Activated CD8-positive, alpha-beta T cell treated with anti-CD3 and anti-CD28 coated beads for 36 hours (primary cell): Measurements from ENCODE around the gene FBN1. TPM values are rescaled to one million over a fixed set of nuclear protein-coding genes. Genes with fewer than 3 reads are reported as not detected.

Experiments used
- ATAC-seq: fragments of 200-7000 bp; cut with Tn5 transposase; one replicate; pipeline ENCODE4 v1.10.0; 2021; ENCODE audit warnings: mild to moderate bottlenecking, moderate library complexity
- CTCF ChIA-PET: fragments of 350-600 bp; sonication (Branson Sonifier 250); formaldehyde crosslinking; loops from one replicate; lab custom pipeline; 2021; ENCODE audit warnings: antibody characterized with exemption; lab: Charles Lee
- POLR2A ChIA-PET: fragments of 350-600 bp; sonication (Branson Sonifier 250); formaldehyde crosslinking; loops from one replicate; lab custom pipeline; 2021; ENCODE audit warnings: antibody characterized with exemption; lab: Charles Lee
- DNase-seq: peaks from one replicate; pipeline ENCODE4 v3.0.0-alpha.2; 2020
- H3K27ac Mint-ChIP-seq: one replicate; pipeline ENCODE4 v1.8.0; 2021; ENCODE audit warnings: mild to moderate bottlenecking, mixed read lengths
- H3K27me3 Mint-ChIP-seq: one replicate; pipeline ENCODE4 v1.8.0; 2021; ENCODE audit warnings: mixed read lengths
- H3K36me3 Mint-ChIP-seq: one replicate; pipeline ENCODE4 v1.8.0; 2021; ENCODE audit warnings: low read depth, mixed read lengths
- H3K4me1 Mint-ChIP-seq: one replicate; pipeline ENCODE4 v1.8.0; 2021; ENCODE audit warnings: low read depth, mixed read lengths
- H3K4me3 Mint-ChIP-seq: one replicate; pipeline ENCODE4 v1.8.0; 2021; ENCODE audit warnings: mild to moderate bottlenecking, moderate library complexity, mixed read lengths
- H3K9me3 Mint-ChIP-seq: one replicate; pipeline ENCODE4 v1.8.0; 2021; ENCODE audit warnings: mixed read lengths
- CTCF ChIP-seq: fragments of 200-600 bp; IDR thresholded peaks from one replicate; pipeline ENCODE4 v1.8.0; 2022; ENCODE audit warnings: antibody characterized with exemption, mild to moderate bottlenecking
- intact Hi-C: fragments of 100-400 bp; cut with micrococcal nuclease; formaldehyde crosslinking; loops from one replicate; pipeline ENCODE4 v1.10.0; 2022
- total RNA-seq, 2 experiments: library from RNA; stranded (reverse); gene quantifications; one replicate each; pipeline ENCODE4 v1.2.3, GENCODE V29; 2021

FBN1 gene
- total RNA-seq, 2 experiments from 2014 or later, result 0.38 to 0.49 TPM

GRCh38 chr15:48392356-48392755, 253.2 kb downstream of the FBN1 start:
- CTCF ChIA-PET, result no interaction called here
- H3K9me3 Mint-ChIP-seq, result no peaks in the 10 kb centered on the region

GRCh38 chr15:48391950-48392349, 253.6 kb downstream of the FBN1 start:
- no peaks in the 10 kb centered on the region for H3K4me1 Mint-ChIP-seq
- H3K4me3 Mint-ChIP-seq, result no peak overlapping the region
- H3K27ac Mint-ChIP-seq, result no peak overlapping the region
- no peak for DNase-seq
- no peaks in the 10 kb centered on the region for H3K36me3 Mint-ChIP-seq
- H3K9me3 Mint-ChIP-seq, result no peaks in the 10 kb centered on the region
- no peaks in the 10 kb centered on the region for H3K27me3 Mint-ChIP-seq
- ChIA-PET POLR2A (no interaction called here), CTCF (no interaction called here)
- ATAC-seq, result no peak
- TF ChIP-seq CTCF, result no peak
- intact Hi-C loops, result no loop called here

More at GRCh38 chr15:48392356-48392755, 253.2 kb downstream of the FBN1 start:
- no peaks in the 10 kb centered on the region for H3K4me1 Mint-ChIP-seq
- DNase-seq (no peak), ATAC-seq (no peak)
- no peak overlapping the region for H3K4me3 Mint-ChIP-seq
- no peaks in the 10 kb centered on the region for H3K36me3 Mint-ChIP-seq
- TF ChIP-seq CTCF, result no peak
- no peak overlapping the region for H3K27ac Mint-ChIP-seq
- POLR2A ChIA-PET, result no interaction called here
- no peaks in the 10 kb centered on the region for H3K27me3 Mint-ChIP-seq
- intact Hi-C loops, result no loop called here

- Mint-ChIP-seq H3K36me3 (no peaks in the 10 kb centered on the region), H3K27ac (no peak overlapping the region), H3K4me3 (no peak overlapping the region), H3K4me1 (no peaks in the 10 kb centered on the region), H3K9me3 (no peaks in the 10 kb centered on the region), H3K27me3 (no peaks in the 10 kb centered on the region)
- CTCF ChIA-PET, result no interaction called here
- POLR2A ChIA-PET, result no interaction called here
- intact Hi-C loops, result no loop called here
- no peak for TF ChIP-seq CTCF
- DNase-seq (no peak), ATAC-seq (no peak)
Observed at GRCh38 chr15:48389691-48390143, 255.8 kb downstream of the FBN1 start.

GRCh38 chr15:48388910-48389309, 256.6 kb downstream of the FBN1 start:
- Mint-ChIP-seq H3K9me3 (no peaks in the 10 kb centered on the region), H3K36me3 (no peaks in the 10 kb centered on the region), H3K27ac (no peak overlapping the region), H3K4me1 (no peaks in the 10 kb centered on the region), H3K4me3 (no peak overlapping the region), H3K27me3 (no peaks in the 10 kb centered on the region)
- DNase-seq, result no peak
- intact Hi-C loops, result no loop called here
- TF ChIP-seq CTCF, result no peak
- CTCF ChIA-PET, result no interaction called here
- ATAC-seq, result no peak
- POLR2A ChIA-PET, result no interaction called here

- H3K4me3 Mint-ChIP-seq, result no peak overlapping the region
- DNase-seq, result no peak
- no peaks in the 10 kb centered on the region for H3K27me3 Mint-ChIP-seq
- H3K36me3 Mint-ChIP-seq, result no peaks in the 10 kb centered on the region
- no peak for TF ChIP-seq CTCF
- POLR2A ChIA-PET, result no interaction called here
- intact Hi-C loops, result no loop called here
- H3K27ac Mint-ChIP-seq, result no peak overlapping the region
- H3K4me1 Mint-ChIP-seq, result no peaks in the 10 kb centered on the region
- CTCF ChIA-PET, result no interaction called here
- no peaks in the 10 kb centered on the region for H3K9me3 Mint-ChIP-seq
- no peak for ATAC-seq
Observed at GRCh38 chr15:48388016-48388851, 257.3 kb downstream of the FBN1 start.
